OCI-LY3 (cell line): ENCODE results near the gene ANKRD55.

Experiments
- CTCF ChIP-seq: fragments of 200-600, 300-600 bp; sonication (generic); IDR thresholded peaks from 2 replicates; pipeline ENCODE4 v1.5.1; 2014; ENCODE audit warnings: antibody characterized with exemption, low read length, low read depth
- EZH2phosphoT487 ChIP-seq: fragments of 200-600 bp; shearing (Covaris generic); IDR thresholded peaks from 2 replicates; pipeline ENCODE4 v1.6.1; 2018; ENCODE audit warnings: antibody characterized with exemption, mixed run types, low read depth

GRCh38 chr5:56230576-56230975 lies 2.6 kb downstream of the ANKRD55 start:
- TF ChIP-seq CTCF = no peak
- TF ChIP-seq EZH2phosphoT487 = no peak
